ENCODE results near the gene RUNX1. TPM values are rescaled to one million over a fixed set of nuclear protein-coding genes. Genes with fewer than 3 reads are reported as not detected.

RUNX1 gene
- total RNA-seq, 3 donors from 2014 or later = 24.8 to 165 (median 127) TPM

GRCh38 chr21:34878501-34878900 lies 170.6 kb downstream of the RUNX1 start:
- H3K9me3 ChIP-seq = no peaks in the 10 kb centered on the region
- no peak for DNase-seq (ENCODE audit: low spot score in 2 of 2)
- no peak for TF ChIP-seq POLR2AphosphoS5 (IDR thresholded peaks at IDR 0.05)
- no peak for TF ChIP-seq POLR2A (IDR thresholded peaks at IDR 0.05)
- no peak for TF ChIP-seq CTCF (IDR thresholded peaks at IDR 0.05)
- intact Hi-C loops (cut with DNase I; ENCODE audit: low total_unique reads) = no loop called here
- H3K4me3 ChIP-seq = peak overlapping the region in 2 of 3 donors; percentile 4 to 19
- no peaks in the 10 kb centered on the region for H3K36me3 ChIP-seq
- H3K4me1 ChIP-seq = peaks cover 6 to 16% of the 10 kb centered on the region in 2 donors
- H3K27ac ChIP-seq = peak overlapping the region in 1 of 2 donors; percentile 94
- no peaks in the 10 kb centered on the region for H3K27me3 ChIP-seq

GRCh38 chr21:34877485-34878128 lies 171.5 kb downstream of the RUNX1 start:
- DNase-seq (ENCODE audit: low spot score in 2 of 2) = peak; percentile 86 to 93
- H3K9me3 ChIP-seq = no peaks in the 10 kb centered on the region
- no peaks in the 10 kb centered on the region for H3K27me3 ChIP-seq
- H3K36me3 ChIP-seq = no peaks in the 10 kb centered on the region
- peaks cover 6 to 21% of the 10 kb centered on the region in 2 donors for H3K4me1 ChIP-seq
- intact Hi-C loops (cut with DNase I; ENCODE audit: low total_unique reads) = no loop called here
- peak overlapping the region; percentile 29 to 94 for H3K27ac ChIP-seq
- no peak for TF ChIP-seq CTCF (IDR thresholded peaks at IDR 0.05)
- TF ChIP-seq POLR2A (IDR thresholded peaks at IDR 0.05) = no peak
- TF ChIP-seq POLR2AphosphoS5 (IDR thresholded peaks at IDR 0.05) = peak in 1 of 3 donors; percentile 61
- H3K4me3 ChIP-seq = peak overlapping the region in 1 of 3 donors; percentile 1

GRCh38 chr21:34875830-34876229 lies 173.3 kb downstream of the RUNX1 start:
- H3K36me3 ChIP-seq = no peaks in the 10 kb centered on the region
- TF ChIP-seq POLR2A (IDR thresholded peaks at IDR 0.05) (no peak), CTCF (IDR thresholded peaks at IDR 0.05) (no peak), POLR2AphosphoS5 (IDR thresholded peaks at IDR 0.05) (no peak)
- H3K4me1 ChIP-seq = peaks cover 6 to 21% of the 10 kb centered on the region in 2 donors

GRCh38 chr21:34874684-34875513 lies 174.2 kb downstream of the RUNX1 start:
- H3K27me3 ChIP-seq = no peaks in the 10 kb centered on the region
- H3K27ac ChIP-seq = peak overlapping the region in 1 of 2 donors; percentile 66
- no peaks in the 10 kb centered on the region for H3K9me3 ChIP-seq
- peak overlapping the region in 1 of 3 donors; percentile 16 for H3K4me3 ChIP-seq
- DNase-seq (ENCODE audit: low spot score in 2 of 2) = no peak
- H3K4me1 ChIP-seq = peaks cover 6 to 19% of the 10 kb centered on the region in 2 donors
- TF ChIP-seq CTCF (IDR thresholded peaks at IDR 0.05) = no peak
- no peak for TF ChIP-seq POLR2A (IDR thresholded peaks at IDR 0.05)
- no peaks in the 10 kb centered on the region for H3K36me3 ChIP-seq
- intact Hi-C loops (cut with DNase I; ENCODE audit: low total_unique reads) = no loop called here

More at GRCh38 chr21:34875830-34876229, 173.3 kb downstream of the RUNX1 start:
- DNase-seq (ENCODE audit: low spot score in 2 of 2) = no peak
- H3K27ac ChIP-seq = peak overlapping the region in 1 of 2 donors; percentile 66
- intact Hi-C loops (cut with DNase I; ENCODE audit: low total_unique reads) = no loop called here
- no peaks in the 10 kb centered on the region for H3K9me3 ChIP-seq
- no peaks in the 10 kb centered on the region for H3K27me3 ChIP-seq
- peak overlapping the region in 1 of 3 donors; percentile 30 for H3K4me3 ChIP-seq
